ENCODE results near the gene TRIOBP. TPM values are rescaled to one million over a fixed set of nuclear protein-coding genes. Genes with fewer than 3 reads are reported as not detected.

Gene TRIOBP
- total RNA-seq, 1 donor from 2014 or later: 40.6 TPM

GRCh38 chr22:37749226-37749625 is 52.4 kb downstream of the TRIOBP start:
- Mint-ChIP-seq H3K4me1 (ENCODE audit: low read depth, unreplicated experiment) (peaks cover 38% of the 10 kb centered on the region), H3K4me3 (ENCODE audit: unreplicated experiment) (no peak overlapping the region)
- H3K27ac ChIP-seq (ENCODE audit: low read depth, low read length): peak overlapping the region; percentile 43

DNA sequence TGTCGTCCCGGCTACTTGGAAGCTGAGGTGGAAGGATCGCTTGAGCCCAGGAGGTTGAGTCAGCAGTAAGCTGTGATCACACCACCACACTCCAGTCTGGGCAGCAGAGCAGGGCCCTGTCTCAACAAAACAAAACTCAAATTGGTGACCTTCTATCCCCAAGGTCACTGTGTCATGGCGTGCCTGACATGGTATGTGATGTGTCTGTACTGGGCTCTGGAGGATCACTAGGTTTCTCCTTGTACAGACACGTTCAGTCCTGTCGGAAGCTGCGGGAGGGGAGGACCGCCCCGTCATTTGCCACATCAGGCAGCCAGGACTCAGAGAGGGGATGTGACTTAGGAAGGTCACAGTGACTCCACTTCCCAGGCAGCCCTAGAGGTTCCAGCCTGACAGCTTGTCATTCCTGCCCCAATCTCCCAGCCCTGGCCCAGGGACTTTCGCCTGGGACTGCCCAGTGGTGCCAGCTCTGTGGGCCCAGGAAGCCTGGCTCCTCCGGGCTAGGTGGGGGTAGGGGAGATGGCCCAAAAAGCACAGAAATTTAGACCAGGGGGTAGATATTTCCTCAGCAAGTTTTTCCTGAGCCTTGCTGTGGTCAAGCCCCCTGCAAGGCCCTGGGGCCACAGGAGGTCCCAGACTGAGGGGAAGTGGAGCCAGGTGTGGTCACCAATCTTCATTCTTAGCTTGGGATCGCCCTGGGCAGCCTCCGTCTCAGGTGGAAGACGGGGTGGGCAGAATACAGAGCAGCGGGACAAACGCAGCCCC is 53.2 kb downstream of the TRIOBP start:
- Histone ChIP-seq H4K20me1 (ENCODE audit: insufficient read depth, low read length) (peaks cover 73% of the 10 kb centered on the region), H3K9ac (ENCODE audit: low read length) (peak overlapping the region; percentile 59), H2AFZ (ENCODE audit: low read depth, low read length) (no peak overlapping the region), H3K27me3 (ENCODE audit: insufficient read depth, low read length) (no peaks in the 10 kb centered on the region), H3K79me2 (ENCODE audit: insufficient read depth, low read length) (peaks cover 72% of the 10 kb centered on the region), H3K4me3 (ENCODE audit: insufficient read depth, low read depth, low read length) (no peak overlapping the region), H3K27ac (ENCODE audit: low read depth, low read length) (peak overlapping the region; percentile 43), H3K4me2 (ENCODE audit: low read length) (peak overlapping the region; percentile 98), H3K9me3 (ENCODE audit: insufficient read depth, low read depth, low read length) (no peaks in the 10 kb centered on the region), H3K36me3 (ENCODE audit: insufficient read depth, low read length) (peaks cover 3% of the 10 kb centered on the region), H3K4me1 (ENCODE audit: insufficient read depth, low read length) (peaks cover 69% of the 10 kb centered on the region)
- no peak for FAIRE-seq
- peak; percentile 61 for DNase-seq (ENCODE audit: low read depth)
- no peaks in the 10 kb centered on the region for H3K9me3 Mint-ChIP-seq (ENCODE audit: unreplicated experiment)
- no peaks in the 10 kb centered on the region for H3K27me3 Mint-ChIP-seq (ENCODE audit: low read depth, unreplicated experiment)
- peaks cover 5% of the 10 kb centered on the region for H3K36me3 Mint-ChIP-seq (ENCODE audit: low read depth, unreplicated experiment)
- H3K4me3 Mint-ChIP-seq (ENCODE audit: unreplicated experiment): no peak overlapping the region
- peak overlapping the region; percentile 77 for H3K27ac Mint-ChIP-seq (ENCODE audit: unreplicated experiment)
- TF ChIP-seq, protein P1, sequence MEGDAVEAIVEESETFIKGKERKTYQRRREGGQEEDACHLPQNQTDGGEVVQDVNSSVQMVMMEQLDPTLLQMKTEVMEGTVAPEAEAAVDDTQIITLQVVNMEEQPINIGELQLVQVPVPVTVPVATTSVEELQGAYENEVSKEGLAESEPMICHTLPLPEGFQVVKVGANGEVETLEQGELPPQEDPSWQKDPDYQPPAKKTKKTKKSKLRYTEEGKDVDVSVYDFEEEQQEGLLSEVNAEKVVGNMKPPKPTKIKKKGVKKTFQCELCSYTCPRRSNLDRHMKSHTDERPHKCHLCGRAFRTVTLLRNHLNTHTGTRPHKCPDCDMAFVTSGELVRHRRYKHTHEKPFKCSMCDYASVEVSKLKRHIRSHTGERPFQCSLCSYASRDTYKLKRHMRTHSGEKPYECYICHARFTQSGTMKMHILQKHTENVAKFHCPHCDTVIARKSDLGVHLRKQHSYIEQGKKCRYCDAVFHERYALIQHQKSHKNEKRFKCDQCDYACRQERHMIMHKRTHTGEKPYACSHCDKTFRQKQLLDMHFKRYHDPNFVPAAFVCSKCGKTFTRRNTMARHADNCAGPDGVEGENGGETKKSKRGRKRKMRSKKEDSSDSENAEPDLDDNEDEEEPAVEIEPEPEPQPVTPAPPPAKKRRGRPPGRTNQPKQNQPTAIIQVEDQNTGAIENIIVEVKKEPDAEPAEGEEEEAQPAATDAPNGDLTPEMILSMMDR (IDR thresholded peaks at IDR 0.05; ENCODE audit: insufficient read depth, low read depth, low read length): no peak
- TF ChIP-seq EZH2 (IDR thresholded peaks at IDR 0.05; ENCODE audit: insufficient read depth, low read length): no peak
- H3K4me1 Mint-ChIP-seq (ENCODE audit: low read depth, unreplicated experiment): peaks cover 36% of the 10 kb centered on the region

More at GRCh38 chr22:37749226-37749625, 52.4 kb downstream of the TRIOBP start:
- H3K9me3 ChIP-seq (ENCODE audit: insufficient read depth, low read depth, low read length): no peaks in the 10 kb centered on the region
- H3K9ac ChIP-seq (ENCODE audit: low read length): no peak overlapping the region
- FAIRE-seq (no peak), DNase-seq (ENCODE audit: low read depth) (no peak)
- H3K36me3 Mint-ChIP-seq (ENCODE audit: low read depth, unreplicated experiment): peaks cover 1% of the 10 kb centered on the region
- no peak for TF ChIP-seq EZH2 (IDR thresholded peaks at IDR 0.05; ENCODE audit: insufficient read depth, low read length)
- TF ChIP-seq, protein P1 (IDR thresholded peaks at IDR 0.05; ENCODE audit: insufficient read depth, low read depth, low read length): no peak
- no peak overlapping the region for H3K4me3 ChIP-seq (ENCODE audit: insufficient read depth, low read depth, low read length)
- peak overlapping the region; percentile 77 for H3K27ac Mint-ChIP-seq (ENCODE audit: unreplicated experiment)
- H2AFZ ChIP-seq (ENCODE audit: low read depth, low read length): no peak overlapping the region
- H3K36me3 ChIP-seq (ENCODE audit: insufficient read depth, low read length): no peaks in the 10 kb centered on the region
- H3K79me2 ChIP-seq (ENCODE audit: insufficient read depth, low read length): peaks cover 64% of the 10 kb centered on the region
- H3K27me3 Mint-ChIP-seq (ENCODE audit: low read depth, unreplicated experiment): no peaks in the 10 kb centered on the region
- H3K9me3 Mint-ChIP-seq (ENCODE audit: unreplicated experiment): no peaks in the 10 kb centered on the region
- peaks cover 65% of the 10 kb centered on the region for H4K20me1 ChIP-seq (ENCODE audit: insufficient read depth, low read length)
- H3K4me1 ChIP-seq (ENCODE audit: insufficient read depth, low read length): peaks cover 71% of the 10 kb centered on the region
- H3K27me3 ChIP-seq (ENCODE audit: insufficient read depth, low read length): no peaks in the 10 kb centered on the region
- H3K4me2 ChIP-seq (ENCODE audit: low read length): peak overlapping the region; percentile 98

Measured in astrocyte (in vitro differentiated cells and primary cell).